Kidney tubule cell (primary cell): ENCODE data around the gene SNX33.

Experiments
- DNase-seq: peaks from one replicate; pipeline ENCODE4 v3.0.0-alpha.2; 2018; ENCODE audit warnings: low spot score

SNX33 gene

GRCh38 chr15:75641603-75642002, 6.1 kb upstream of the SNX33 start:
- DNase-seq: no peak

GRCh38 chr15:75644376-75644775, 3.3 kb upstream of the SNX33 start:
- DNase-seq: no peak

- no peak for DNase-seq
Measured at GRCh38 chr15:75646112-75646943, 1.4 kb upstream of the SNX33 start.

- no peak for DNase-seq
Measured at GRCh38 chr15:75646944-75647364, 758 bp upstream of the SNX33 start.

- DNase-seq: peak; percentile 37
Measured at GRCh38 chr15:75648156-75649000, 666 bp downstream of the SNX33 start.

GRCh38 chr15:75649045-75649761, 1.5 kb downstream of the SNX33 start:
- DNase-seq: no peak

GRCh38 chr15:75649848-75650247, 2.1 kb downstream of the SNX33 start:
- no peak for DNase-seq

- DNase-seq: peak; percentile 54
Measured at GRCh38 chr15:75650908-75651809, 3.4 kb downstream of the SNX33 start.

- no peak for DNase-seq
Measured at GRCh38 chr15:75651810-75652543, 4.3 kb downstream of the SNX33 start.

GRCh38 chr15:75653347-75653913, 5.7 kb downstream of the SNX33 start:
- DNase-seq: no peak

- no peak for DNase-seq
Measured at GRCh38 chr15:75654201-75654907, 6.6 kb downstream of the SNX33 start.

GRCh38 chr15:75655931-75656330, 8.2 kb downstream of the SNX33 start:
- no peak for DNase-seq

- DNase-seq: no peak
Measured at GRCh38 chr15:75656331-75656730, 8.6 kb downstream of the SNX33 start.

- no peak for DNase-seq
Measured at GRCh38 chr15:75656813-75657212, 9.1 kb downstream of the SNX33 start.

GRCh38 chr15:75659141-75659771, 11.5 kb downstream of the SNX33 start:
- DNase-seq: no peak

- no peak for DNase-seq
Measured at GRCh38 chr15:75659928-75660645, 12.4 kb downstream of the SNX33 start.

- peak; percentile 87 for DNase-seq
Measured at GRCh38 chr15:75661100-75661755, 13.5 kb downstream of the SNX33 start.

- DNase-seq: no peak
Measured at GRCh38 chr15:75661756-75662140, 14.0 kb downstream of the SNX33 start.
